Forelimb muscle (tissue), 1 donor: Measurements from ENCODE around the gene NUDT14. TPM values are rescaled to one million over a fixed set of nuclear protein-coding genes. Genes with fewer than 3 reads are reported as not detected.

Source experiments
- DNase-seq: peaks from one replicate; pipeline ENCODE4 v3.0.0-alpha.2; 2013; ENCODE audit warnings: low read depth
- polyA plus RNA-seq: library from polyadenylated mRNA; unstranded; fragments of 120-200 nt; gene quantifications from one replicate; pipeline ENCODE4 v1.2.1, GENCODE V29; 2013; ENCODE audit not compliant: insufficient read length

NUDT14 gene
- polyA plus RNA-seq, 1 donor = 12.2 TPM

GRCh38 chr14:105176513-105176912 lies 4.6 kb downstream of the NUDT14 start:
- no peak for DNase-seq

DNA sequence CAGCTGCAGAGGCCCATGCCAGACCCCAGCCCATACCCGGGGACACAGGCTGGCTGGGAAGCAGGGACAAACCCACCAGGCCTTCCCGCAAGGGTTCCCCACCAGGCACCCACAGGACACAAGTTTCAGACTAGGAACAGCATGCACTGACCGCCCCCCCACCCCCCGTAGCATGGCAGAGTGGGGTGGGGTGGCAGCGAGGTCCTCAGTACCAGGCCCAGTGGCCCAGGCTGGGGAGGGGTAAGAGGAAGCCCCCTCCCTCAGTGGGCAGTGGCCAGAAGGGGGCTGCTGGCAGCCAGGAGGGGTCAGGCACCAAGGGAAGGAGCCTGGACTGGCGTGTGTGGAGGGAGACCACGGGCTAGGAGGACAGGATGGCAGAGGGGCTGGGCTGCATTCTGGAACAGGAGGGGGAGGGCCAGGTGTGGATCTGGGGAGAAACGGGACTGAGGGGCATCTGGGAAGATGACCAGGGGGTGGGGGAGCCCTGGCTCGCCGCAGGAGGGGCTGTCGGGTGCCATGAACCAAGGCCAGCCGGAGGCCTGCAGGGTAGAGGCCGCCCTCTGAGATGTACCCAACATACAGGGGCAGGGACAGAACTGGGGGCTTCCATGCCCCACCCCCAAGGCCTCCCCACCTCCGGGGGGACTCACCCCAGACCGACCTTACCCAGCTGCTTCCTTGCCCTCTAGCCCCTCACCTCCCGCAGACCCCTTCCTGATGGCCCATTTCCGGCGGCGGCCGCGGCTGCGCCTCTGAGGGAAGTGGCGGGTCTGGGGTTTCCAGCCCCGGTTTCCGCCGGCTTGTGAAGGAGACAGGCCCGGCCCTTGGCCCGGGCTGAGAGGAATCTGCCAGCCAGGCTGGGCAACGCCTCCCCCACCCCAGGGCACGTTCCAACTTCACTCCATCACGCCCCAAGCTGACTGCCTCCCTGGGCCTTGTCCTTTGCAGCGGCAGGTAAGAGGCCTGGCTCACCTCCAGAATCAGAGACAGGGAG lies 6.9 kb downstream of the NUDT14 start:
- DNase-seq = no peak

DNA sequence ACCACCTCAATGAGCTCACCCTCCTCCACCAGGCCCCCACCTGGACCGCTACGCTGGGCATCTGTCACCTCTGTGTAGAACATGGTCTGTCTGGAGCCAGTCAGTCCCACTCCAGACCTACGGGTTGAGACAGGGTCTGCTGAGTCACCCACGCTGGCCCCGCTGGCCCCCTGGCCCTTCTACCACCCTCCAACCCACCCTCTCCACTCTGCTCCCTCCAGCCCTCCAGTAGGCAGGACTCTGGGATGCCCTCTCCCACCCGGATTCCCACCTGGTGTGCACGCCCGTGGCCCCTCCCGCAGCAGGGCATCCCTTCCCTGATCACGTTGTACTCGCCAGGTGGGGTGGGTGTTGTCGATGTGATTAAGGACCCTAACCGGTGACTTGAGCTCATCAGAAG lies 8.0 kb downstream of the NUDT14 start:
- DNase-seq = no peak

GRCh38 chr14:105172476-105172875 lies 8.6 kb downstream of the NUDT14 start:
- no peak for DNase-seq

GRCh38 chr14:105171004-105171673 lies 10.0 kb downstream of the NUDT14 start:
- DNase-seq = no peak

DNA sequence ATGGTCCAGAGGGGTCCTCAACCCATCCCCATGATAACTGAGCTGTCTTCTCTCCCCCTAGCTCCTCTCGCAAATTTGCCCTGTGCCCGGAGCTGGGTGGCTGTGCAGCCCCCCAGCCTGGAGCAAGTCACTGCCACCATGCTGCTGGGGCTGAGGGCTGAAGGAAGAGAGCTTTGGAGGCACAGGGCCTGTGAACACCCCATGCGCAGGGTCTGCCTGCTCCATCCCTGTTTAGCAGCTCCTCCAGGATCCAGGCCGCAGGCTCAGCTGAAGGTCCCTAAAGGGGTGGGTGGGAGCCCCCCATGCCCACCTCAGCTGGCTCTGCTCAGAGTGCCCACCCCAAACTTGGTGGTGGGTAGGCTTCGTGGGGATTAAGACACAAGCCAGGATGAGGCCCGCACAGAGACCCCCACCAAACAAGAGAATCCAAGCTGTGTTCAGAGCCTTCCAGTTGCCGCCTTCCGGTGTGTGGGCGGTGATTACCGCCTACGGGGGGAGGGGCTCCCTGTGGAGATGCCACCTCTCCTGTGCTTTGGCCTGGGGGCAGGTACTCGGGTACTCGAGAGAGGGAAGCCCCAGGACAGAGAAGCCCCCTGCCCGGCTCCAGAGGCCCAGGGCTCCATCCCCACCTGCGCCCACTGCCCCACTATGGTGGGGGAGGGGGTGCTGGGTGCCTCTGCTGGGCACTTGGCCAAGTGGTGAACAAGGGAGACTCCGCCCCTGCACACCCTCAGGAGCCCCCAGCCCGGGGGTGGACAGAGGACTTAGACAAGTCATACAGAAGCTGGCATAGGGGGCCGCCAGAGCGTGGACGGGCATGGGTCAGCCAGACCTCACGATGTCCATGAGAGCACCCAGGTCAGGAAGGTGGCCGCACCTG lies 11.1 kb downstream of the NUDT14 start:
- no peak for DNase-seq

- no peak for DNase-seq
These were observed 12.1 kb downstream of the NUDT14 start for GRCh38 chr14:105168979-105169507.

DNA sequence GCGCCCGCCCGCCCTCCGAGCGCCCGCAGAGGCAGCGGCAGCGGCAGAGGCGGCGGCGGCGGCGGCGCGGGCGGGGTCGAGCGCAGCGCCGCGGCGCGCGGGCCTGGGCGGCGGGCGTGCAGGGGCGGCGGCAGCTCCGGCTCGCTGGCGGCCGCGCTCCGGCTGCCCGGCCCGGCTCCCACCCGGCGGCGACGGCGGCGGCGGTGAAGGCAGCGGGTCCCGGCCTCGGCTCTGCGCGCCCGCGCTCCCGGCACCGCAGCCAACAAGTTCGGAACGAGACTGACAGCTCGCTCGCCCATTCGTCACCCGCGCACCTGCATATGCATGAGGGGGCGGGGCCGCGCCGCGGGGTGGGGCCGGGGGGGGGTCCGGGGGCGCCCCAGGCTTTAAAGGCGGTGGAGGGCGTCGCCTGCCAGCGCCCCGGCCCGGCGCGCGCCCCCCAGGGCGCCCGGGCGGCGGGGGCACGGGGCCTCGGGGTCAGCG lies 12.6 kb downstream of the NUDT14 start, which contains the start of gene JAG2:
TSS of gene JAG2 (minus strand) at position 281 of the 483 bp plus-strand sequence. CDS start 356 bp downstream, outside the sequence.
- no peak for DNase-seq

DNA sequence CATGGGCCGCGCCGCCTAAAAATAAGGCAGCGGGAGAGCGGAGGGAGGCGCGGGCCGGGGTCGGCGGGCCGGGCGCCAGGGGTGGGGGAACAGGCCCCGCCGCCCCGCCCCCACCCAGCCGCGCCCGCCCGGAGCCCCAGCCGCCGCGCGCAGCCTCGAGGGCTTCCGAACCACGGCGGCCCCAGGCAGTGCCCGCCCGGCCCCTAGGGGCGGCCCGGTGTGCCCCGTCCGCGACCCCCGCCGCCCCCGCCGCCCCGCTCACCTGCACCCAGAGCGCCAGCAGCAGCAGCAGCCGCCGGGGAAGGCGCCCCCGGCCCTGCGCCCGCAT lies 13.1 kb downstream of the NUDT14 start:
- no peak for DNase-seq

DNA sequence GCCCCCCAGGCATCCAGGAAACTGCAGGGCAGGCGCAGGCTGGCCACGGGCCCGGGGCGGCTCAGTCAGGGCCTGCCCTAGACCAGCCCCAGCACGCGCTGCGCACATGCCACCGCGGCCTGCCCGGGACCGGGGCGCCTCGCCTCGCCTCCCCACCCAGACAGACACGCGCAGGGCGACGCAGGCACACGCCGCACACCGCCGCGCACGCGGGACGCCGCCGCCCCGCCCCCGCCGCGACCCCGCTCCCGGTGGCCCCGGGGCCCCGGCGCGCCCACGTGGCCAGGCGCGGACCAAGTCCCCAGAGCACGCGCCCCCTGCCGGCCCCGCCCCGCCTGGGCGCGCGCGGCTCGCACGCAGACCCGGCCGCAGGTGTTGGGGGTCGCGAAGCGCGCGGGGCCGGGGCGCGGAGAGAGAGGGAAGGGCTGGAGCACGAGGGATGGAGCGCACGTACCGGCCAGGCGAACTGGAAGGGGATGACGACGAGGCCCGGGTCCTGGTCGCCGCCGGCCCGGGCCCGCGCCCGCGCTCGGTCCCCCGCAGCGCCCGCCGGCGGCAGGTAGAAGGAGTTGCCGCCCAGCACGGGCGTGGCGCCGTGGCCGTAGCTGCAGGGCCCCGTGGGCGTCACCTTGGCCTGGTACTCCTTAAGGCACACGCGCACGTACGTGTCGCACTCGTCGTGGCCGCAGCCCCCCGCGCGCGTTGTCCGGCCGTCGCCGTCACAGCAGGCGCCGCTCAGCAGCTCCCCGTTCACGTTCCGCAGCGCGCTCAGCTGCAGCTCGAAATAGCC lies 13.6 kb downstream of the NUDT14 start:
- DNase-seq = no peak

DNA sequence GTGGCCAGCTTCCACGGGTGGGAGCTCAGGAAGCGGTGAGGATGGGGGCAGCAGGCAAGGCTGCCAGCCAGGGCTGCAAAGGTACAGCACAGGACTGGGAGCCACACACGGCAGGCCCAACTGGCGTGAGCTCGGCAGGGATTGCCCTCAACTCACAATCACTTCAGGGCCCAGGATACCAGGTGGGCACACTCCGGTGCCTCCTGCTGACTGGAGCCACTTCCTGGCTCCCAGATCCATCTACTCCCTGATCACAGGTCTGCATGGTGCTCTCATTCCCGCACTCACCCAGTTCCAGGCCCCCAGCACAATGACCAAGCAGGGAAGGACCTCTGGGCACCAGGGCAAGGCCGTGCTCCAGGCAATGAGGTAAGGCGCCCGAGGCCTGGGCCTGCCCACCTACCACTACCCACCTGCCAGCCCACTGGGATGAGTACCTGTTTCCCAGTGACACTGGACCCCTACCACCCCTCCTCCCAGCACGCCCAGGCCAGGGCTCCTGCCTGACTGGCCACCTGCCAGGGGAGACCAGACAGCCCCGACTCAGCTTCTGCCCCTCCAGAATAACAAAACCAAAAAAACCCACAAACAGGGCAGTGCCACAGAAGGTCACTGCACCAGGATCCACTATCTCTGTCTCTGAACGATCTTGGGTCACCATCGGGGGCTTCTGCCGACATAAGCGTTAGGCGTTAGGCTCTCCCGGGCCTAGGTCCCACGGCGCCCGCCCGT lies 14.4 kb downstream of the NUDT14 start:
- no peak for DNase-seq

- DNase-seq = no peak
These were observed 15.2 kb downstream of the NUDT14 start for GRCh38 chr14:105165761-105166485.

DNA sequence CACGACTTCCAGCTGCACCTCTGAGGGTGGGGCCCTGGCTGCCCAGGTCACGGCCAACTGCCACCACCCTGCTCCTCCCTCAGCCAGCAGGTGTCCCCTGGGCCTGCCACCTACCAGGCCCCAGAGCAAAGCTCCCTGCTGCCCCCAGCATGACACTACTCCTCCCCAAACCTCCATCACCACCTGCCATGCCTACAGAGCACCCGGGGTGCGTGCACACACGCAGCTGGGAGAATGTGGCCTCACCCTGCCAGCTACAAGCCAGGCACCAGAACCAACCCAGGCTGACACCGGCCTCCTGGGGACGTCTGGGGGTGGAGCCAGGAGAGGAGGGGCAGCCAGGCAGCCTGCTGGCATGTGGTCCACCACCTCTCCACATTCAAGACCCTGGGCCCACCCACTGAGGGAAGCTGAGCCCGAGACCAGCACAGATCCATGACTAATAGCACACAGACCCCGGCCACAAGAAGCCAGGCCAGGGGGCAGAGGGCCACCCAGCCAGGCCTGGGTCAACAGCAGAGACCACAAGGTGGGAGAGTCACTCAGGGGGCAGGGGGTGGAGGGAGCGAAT lies 15.9 kb downstream of the NUDT14 start:
- no peak for DNase-seq

DNA sequence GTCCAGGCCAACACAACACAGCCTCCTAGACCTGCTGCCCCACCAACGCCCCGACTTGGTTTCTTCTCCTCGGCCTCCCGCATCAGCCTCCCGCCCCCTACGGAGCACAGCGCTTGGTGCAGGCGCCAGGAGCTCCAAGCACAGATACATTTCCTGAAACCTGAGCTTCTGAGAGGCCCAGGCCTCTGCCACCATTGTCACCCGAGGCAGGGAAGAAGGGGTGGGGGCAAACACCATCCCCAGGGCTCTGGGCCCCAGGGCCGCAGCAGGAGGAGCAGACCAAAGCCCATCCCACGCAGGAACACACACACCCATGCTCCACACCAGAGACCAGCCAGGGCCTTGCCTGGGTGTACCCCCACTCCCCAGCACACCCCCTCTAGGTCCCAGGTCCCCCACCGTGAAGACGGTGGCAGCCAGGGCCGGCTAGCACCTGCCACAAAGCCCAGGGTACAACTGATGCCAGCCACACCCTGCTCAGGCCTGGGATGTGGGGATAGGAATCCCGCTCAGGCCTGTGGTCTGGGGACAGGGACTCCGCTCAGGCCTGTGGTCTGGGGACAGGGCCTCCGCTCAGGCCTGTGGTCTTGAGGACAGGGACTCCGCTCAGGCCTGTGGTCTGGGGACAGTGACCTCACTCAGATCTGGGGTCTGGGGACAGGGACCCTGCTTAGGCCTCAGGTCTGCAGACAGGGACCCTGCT lies 17.9 kb downstream of the NUDT14 start:
- no peak for DNase-seq

DNA sequence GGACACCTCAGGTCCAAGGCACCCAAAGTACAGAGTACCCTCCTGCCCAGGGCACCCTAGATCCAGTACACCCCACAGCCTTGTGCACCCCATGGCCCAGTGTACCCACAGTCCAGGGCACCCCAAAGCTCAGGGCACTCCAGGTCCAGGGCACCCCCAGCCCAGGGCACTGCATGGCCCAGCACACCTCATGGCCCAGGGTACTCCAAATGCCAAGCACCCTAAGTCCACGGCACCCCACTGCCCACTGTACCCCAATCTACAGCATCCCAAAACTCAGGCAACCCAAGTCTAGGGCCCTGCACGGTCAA lies 18.5 kb downstream of the NUDT14 start:
- DNase-seq = no peak

DNA sequence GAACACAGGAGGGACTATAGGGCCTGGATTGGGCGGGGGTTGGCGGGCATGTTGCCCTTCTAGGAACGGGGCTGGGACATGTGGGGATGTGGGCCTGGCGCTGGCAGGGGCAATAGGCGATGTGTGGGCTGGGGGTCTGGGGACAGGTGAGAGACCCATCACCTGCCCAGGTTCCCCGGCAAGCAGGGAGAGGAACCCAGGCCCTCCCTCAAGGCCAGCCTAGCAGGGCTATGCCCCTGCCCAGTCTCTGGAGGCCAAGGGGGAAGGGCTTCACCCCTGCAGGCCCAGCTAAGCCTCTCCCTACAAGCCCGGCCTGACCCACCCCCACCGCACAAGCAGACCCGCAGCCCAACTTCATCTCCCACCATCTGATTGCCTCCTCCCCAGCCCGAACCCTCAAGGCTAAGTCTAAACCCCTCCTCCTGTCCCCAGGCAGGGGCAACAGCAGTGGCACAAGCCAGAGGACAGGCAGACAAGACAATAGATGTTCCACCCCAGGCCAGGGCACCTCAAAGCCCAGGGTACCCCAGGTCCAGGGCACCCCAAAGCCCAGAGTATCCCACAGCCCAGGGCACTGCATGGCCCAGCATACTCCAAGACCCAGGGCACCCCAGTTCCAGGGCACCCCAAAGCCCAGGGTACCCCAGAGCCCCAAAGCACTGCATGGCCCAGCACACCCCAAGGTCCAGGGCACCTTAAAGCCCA lies 19.0 kb downstream of the NUDT14 start:
- DNase-seq = no peak

- no peak for DNase-seq
These were observed 19.8 kb downstream of the NUDT14 start for GRCh38 chr14:105161309-105161708.

GRCh38 chr14:105160776-105161175 lies 20.3 kb downstream of the NUDT14 start:
- DNase-seq = no peak
